Tibial nerve (tissue), 3 donors: Measurements from ENCODE around the gene SSH2.

Experiments
- POLR2A ChIP-seq, 2 donors: fragments of 450-650 bp; IDR thresholded peaks; one replicate each; pipeline ENCODE4 v1.6.1; 2017; ENCODE audit warnings: antibody characterized with exemption in 2 of 2, mild to moderate bottlenecking in 2 of 2, moderate library complexity in 2 of 2
- TF ChIP-seq, protein P1 (sequence below), 5 experiments: fragments of 200-600 bp in 3 of 5; fragments of 450-650 bp in 2 of 5; sonication (generic) in 3 of 5; IDR thresholded peaks; one replicate each; pipeline ENCODE4 v1.5.1; 2016 to 2019; ENCODE audit warnings: antibody characterized with exemption in 5 of 5, mild to moderate bottlenecking in 3 of 5, moderate library complexity in 2 of 5

DNA sequence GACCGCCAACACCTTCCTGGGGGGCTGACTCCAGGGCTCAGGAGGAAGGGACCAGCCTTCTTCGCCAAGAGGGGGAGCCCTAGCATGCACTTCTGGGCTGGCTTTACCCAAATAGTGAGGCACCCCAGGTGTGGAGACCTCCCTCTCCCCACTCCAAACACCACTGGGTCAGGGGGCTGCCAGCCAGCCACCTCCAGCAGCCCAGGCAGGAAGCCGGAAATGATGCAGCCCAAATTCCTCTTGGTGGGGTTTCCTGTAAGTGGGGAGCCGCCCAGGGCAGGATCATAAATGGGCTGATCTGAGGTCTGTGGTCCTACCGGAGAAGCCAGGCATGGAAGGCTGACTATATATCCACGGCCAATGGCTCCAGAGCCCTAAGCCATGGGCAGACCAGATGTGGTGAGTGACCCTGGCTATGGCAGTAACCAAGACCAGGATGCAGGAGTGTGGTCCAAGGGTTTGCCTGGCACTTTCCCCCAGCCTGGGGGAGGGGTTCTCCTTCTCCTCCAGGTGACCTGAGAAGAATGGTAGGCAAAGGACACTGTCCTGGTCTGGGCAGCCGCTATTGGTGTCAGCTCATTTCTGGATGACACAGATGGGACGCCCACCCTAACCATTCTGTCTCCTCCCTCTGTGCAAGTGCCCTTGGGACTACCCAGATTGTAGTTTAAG is 344.8 kb downstream of the SSH2 start:
- peak in 1 of 2 donors; percentile 31 for TF ChIP-seq POLR2A (IDR thresholded peaks at IDR 0.05)
- TF ChIP-seq, protein P1, sequence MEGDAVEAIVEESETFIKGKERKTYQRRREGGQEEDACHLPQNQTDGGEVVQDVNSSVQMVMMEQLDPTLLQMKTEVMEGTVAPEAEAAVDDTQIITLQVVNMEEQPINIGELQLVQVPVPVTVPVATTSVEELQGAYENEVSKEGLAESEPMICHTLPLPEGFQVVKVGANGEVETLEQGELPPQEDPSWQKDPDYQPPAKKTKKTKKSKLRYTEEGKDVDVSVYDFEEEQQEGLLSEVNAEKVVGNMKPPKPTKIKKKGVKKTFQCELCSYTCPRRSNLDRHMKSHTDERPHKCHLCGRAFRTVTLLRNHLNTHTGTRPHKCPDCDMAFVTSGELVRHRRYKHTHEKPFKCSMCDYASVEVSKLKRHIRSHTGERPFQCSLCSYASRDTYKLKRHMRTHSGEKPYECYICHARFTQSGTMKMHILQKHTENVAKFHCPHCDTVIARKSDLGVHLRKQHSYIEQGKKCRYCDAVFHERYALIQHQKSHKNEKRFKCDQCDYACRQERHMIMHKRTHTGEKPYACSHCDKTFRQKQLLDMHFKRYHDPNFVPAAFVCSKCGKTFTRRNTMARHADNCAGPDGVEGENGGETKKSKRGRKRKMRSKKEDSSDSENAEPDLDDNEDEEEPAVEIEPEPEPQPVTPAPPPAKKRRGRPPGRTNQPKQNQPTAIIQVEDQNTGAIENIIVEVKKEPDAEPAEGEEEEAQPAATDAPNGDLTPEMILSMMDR (IDR thresholded peaks at IDR 0.05) = peak in 2 of 5 experiments; percentile 17 to 23
